Measurements from ENCODE around the gene VTN. TPM values are rescaled to one million over a fixed set of nuclear protein-coding genes. Genes with fewer than 3 reads are reported as not detected.

The VTN gene
- total RNA-seq, 1 donor from 2014 or later = 2.7 TPM

- intact Hi-C loops (cut with DNase I) = no loop called here
- DNase-seq (ENCODE audit: extremely low spot score in 2 of 2) = no peak
- Histone ChIP-seq H3K27me3 (no peaks in the 10 kb centered on the region), H3K4me3 (peak overlapping the region; percentile 50 to 72), H3K9me3 (no peaks in the 10 kb centered on the region), H3K36me3 (no peaks in the 10 kb centered on the region), H3K4me1 (peaks cover 17% of the 10 kb centered on the region), H3K27ac (no peak overlapping the region)
- no peak for TF ChIP-seq POLR2A (IDR thresholded peaks at IDR 0.05)
- TF ChIP-seq CTCF (IDR thresholded peaks at IDR 0.05) = no peak
- no peak for TF ChIP-seq POLR2AphosphoS5 (IDR thresholded peaks at IDR 0.05; ENCODE audit: insufficient read depth in 1 of 2, low read depth in 1 of 2)
Observed at GRCh38 chr17:28372945-28373274, 2.8 kb upstream of the VTN start.

- no peak for TF ChIP-seq CTCF (IDR thresholded peaks at IDR 0.05)
- TF ChIP-seq POLR2A (IDR thresholded peaks at IDR 0.05) = no peak
- TF ChIP-seq POLR2AphosphoS5 (IDR thresholded peaks at IDR 0.05; ENCODE audit: insufficient read depth in 1 of 2, low read depth in 1 of 2) = no peak
- DNase-seq (ENCODE audit: extremely low spot score in 2 of 2) = no peak
- Histone ChIP-seq H3K27ac (peak overlapping the region; percentile 71), H3K36me3 (no peaks in the 10 kb centered on the region), H3K27me3 (no peaks in the 10 kb centered on the region), H3K9me3 (no peaks in the 10 kb centered on the region), H3K4me3 (peak overlapping the region; percentile 50 to 72), H3K4me1 (peaks cover 17% of the 10 kb centered on the region)
- intact Hi-C loops (cut with DNase I) = no loop called here
Observed at GRCh38 chr17:28372203-28372944, 2.3 kb upstream of the VTN start.

GRCh38 chr17:28371245-28372202, 1.4 kb upstream of the VTN start, which contains the start of gene SARM1:
Gene SARM1, plus strand, starts transcription at chr17:28371694. Its CDS starts 339 bp downstream, at chr17:28372033.
- peak within 1 kb of the TSS; percentile 71 for H3K27ac ChIP-seq

GRCh38 chr17:28370744-28371103, 617 bp upstream of the VTN start:
- no peaks in the 10 kb centered on the region for H3K27me3 ChIP-seq
- peak overlapping the region; percentile 53 for H3K27ac ChIP-seq
- H3K4me1 ChIP-seq = peaks cover 17% of the 10 kb centered on the region
- H3K4me3 ChIP-seq = peak overlapping the region in 1 of 2 donors; percentile 50
- no peaks in the 10 kb centered on the region for H3K36me3 ChIP-seq
- intact Hi-C loops (cut with DNase I) = no loop called here
- DNase-seq (ENCODE audit: extremely low spot score in 2 of 2) = no peak
- TF ChIP-seq POLR2AphosphoS5 (IDR thresholded peaks at IDR 0.05; ENCODE audit: insufficient read depth in 1 of 2, low read depth in 1 of 2) (no peak), CTCF (IDR thresholded peaks at IDR 0.05) (no peak), POLR2A (IDR thresholded peaks at IDR 0.05) (no peak)
- no peaks in the 10 kb centered on the region for H3K9me3 ChIP-seq

More at GRCh38 chr17:28371245-28372202, 1.4 kb upstream of the VTN start, which contains the start of gene SARM1:
- intact Hi-C loops (cut with DNase I) = no loop called here
- TF ChIP-seq POLR2A (IDR thresholded peaks at IDR 0.05) (no peak), POLR2AphosphoS5 (IDR thresholded peaks at IDR 0.05; ENCODE audit: insufficient read depth in 1 of 2, low read depth in 1 of 2) (peak in 1 of 2 donors; percentile 52)
- Histone ChIP-seq H3K9me3 (no peaks in the 10 kb centered on the region), H3K4me3 (peak within 1 kb of the TSS; percentile 50 to 72), H3K36me3 (no peaks in the 10 kb centered on the region), H3K27me3 (no peaks in the 10 kb centered on the region), H3K4me1 (peaks cover 17% of the 10 kb centered on the region)
- no peak for DNase-seq (ENCODE audit: extremely low spot score in 2 of 2)

GRCh38 chr17:28369684-28370034, 448 bp downstream of the VTN start:
- TF ChIP-seq POLR2AphosphoS5 (IDR thresholded peaks at IDR 0.05; ENCODE audit: insufficient read depth in 1 of 2, low read depth in 1 of 2) = no peak
- no peak for TF ChIP-seq POLR2A (IDR thresholded peaks at IDR 0.05)
- TF ChIP-seq CTCF (IDR thresholded peaks at IDR 0.05) = no peak
- no peaks in the 10 kb centered on the region for H3K36me3 ChIP-seq
- H3K27me3 ChIP-seq = no peaks in the 10 kb centered on the region
- DNase-seq (ENCODE audit: extremely low spot score in 2 of 2) = no peak
- peaks cover 17% of the 10 kb centered on the region for H3K4me1 ChIP-seq
- no peak overlapping the region for H3K4me3 ChIP-seq
- intact Hi-C loops (cut with DNase I) = no loop called here
- H3K9me3 ChIP-seq = no peaks in the 10 kb centered on the region
- H3K27ac ChIP-seq = no peak overlapping the region

All from vagina (tissue), 2 donors.